ENCODE measurements around the gene SCFD2.

The SCFD2 gene

DNA sequence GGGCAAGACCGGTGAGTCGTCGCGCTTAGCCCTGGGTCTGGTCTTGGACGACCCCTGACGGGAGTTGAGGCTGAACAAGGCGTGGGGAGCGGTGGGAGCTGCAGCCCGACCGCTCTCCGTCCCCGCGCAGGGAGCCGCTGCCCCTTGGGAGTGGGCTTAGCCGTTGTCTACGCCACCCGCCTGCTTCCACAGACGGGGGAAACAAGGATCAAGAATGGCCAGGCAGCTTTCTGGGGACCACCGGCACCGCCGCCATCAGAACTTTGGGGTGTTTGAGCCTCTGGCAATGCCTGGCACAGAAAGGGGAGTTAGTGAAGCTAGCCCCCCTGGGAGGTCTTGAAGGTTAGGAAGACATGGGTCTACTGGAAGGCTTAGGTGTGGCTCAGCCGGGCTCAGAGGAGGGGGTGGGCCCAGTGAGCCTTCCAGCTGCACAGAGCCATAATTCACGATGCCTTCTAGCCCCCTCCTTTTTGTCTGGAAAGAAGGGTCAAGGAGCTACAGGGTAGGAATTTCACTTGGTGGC is 503.2 kb downstream of the SCFD2 start:
- H3K9ac ChIP-seq (ENCODE audit: low read depth, low read length): no peak overlapping the region
- H3K4me3 ChIP-seq (ENCODE audit: low read length): peak overlapping the region; percentile 87
- peaks cover 7% of the 10 kb centered on the region for H3K9me3 ChIP-seq (replicated peaks; ENCODE audit: low read length)
- peaks cover 27% of the 10 kb centered on the region for H3K27me3 ChIP-seq (ENCODE audit: control insufficient read depth, insufficient read depth, low read length)
- peaks cover 11% of the 10 kb centered on the region for H3K4me1 ChIP-seq (ENCODE audit: control insufficient read depth, insufficient read depth, low read length)
- H3K4me2 ChIP-seq (ENCODE audit: low read length): peak overlapping the region; percentile 98
- H3K36me3 ChIP-seq (ENCODE audit: insufficient read depth, low read length): no peaks in the 10 kb centered on the region

- Histone ChIP-seq H3K4me1 (ENCODE audit: control insufficient read depth, insufficient read depth, low read length) (peaks cover 11% of the 10 kb centered on the region), H3K36me3 (ENCODE audit: insufficient read depth, low read length) (no peaks in the 10 kb centered on the region), H3K4me2 (ENCODE audit: low read length) (peak within 1 kb of the TSS; percentile 98), H3K27me3 (ENCODE audit: control insufficient read depth, insufficient read depth, low read length) (peaks cover 27% of the 10 kb centered on the region), H3K4me3 (ENCODE audit: low read length) (peak within 1 kb of the TSS; percentile 87), H3K9ac (ENCODE audit: low read depth, low read length) (peak within 1 kb of the TSS; percentile 66), H3K9me3 (replicated peaks; ENCODE audit: low read length) (peaks cover 7% of the 10 kb centered on the region)
Observed at GRCh38 chr4:52861879-52862616, 503.8 kb downstream of the SCFD2 start, which contains the start of gene RASL11B. TSS of gene RASL11B (plus strand) at chr4:52862317. CDS start at chr4:52862508, 191 bp downstream.

GRCh38 chr4:52861171-52861823 is 504.6 kb downstream of the SCFD2 start:
- Histone ChIP-seq H3K9me3 (replicated peaks; ENCODE audit: low read length) (peaks cover 7% of the 10 kb centered on the region), H3K36me3 (ENCODE audit: insufficient read depth, low read length) (no peaks in the 10 kb centered on the region), H3K9ac (ENCODE audit: low read depth, low read length) (peak overlapping the region; percentile 66), H3K4me1 (ENCODE audit: control insufficient read depth, insufficient read depth, low read length) (peaks cover 11% of the 10 kb centered on the region), H3K4me3 (ENCODE audit: low read length) (peak overlapping the region; percentile 87), H3K27me3 (ENCODE audit: control insufficient read depth, insufficient read depth, low read length) (peaks cover 27% of the 10 kb centered on the region), H3K4me2 (ENCODE audit: low read length) (peak overlapping the region; percentile 98)

DNA sequence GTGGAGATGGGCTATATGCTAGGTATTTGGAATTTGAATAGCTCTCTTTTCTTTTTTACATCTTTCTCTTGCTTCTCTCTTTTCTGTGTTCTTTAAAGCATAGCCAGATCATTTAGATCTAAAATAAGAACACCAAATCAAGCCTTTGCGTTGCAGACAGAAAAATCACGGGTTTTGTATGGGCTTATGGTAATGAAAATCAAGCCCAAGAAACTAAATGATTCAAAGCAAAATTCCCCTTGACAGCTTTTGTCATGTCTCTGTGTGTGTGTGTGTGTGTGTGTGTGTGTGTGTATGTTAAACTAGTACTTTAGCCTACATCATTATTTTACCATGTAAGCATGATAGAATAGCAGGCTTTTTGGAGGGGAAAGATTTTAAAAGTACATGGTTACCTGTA is 505.5 kb downstream of the SCFD2 start:
- peaks cover 7% of the 10 kb centered on the region for H3K9me3 ChIP-seq (replicated peaks; ENCODE audit: low read length)
- H3K4me1 ChIP-seq (ENCODE audit: control insufficient read depth, insufficient read depth, low read length): peaks cover 11% of the 10 kb centered on the region
- peaks cover 27% of the 10 kb centered on the region for H3K27me3 ChIP-seq (ENCODE audit: control insufficient read depth, insufficient read depth, low read length)
- H3K9ac ChIP-seq (ENCODE audit: low read depth, low read length): no peak overlapping the region
- no peak overlapping the region for H3K4me3 ChIP-seq (ENCODE audit: low read length)
- H3K4me2 ChIP-seq (ENCODE audit: low read length): no peak overlapping the region
- H3K36me3 ChIP-seq (ENCODE audit: insufficient read depth, low read length): no peaks in the 10 kb centered on the region

- no peak overlapping the region for H3K4me3 ChIP-seq (ENCODE audit: low read length)
- peaks cover 8% of the 10 kb centered on the region for H3K4me1 ChIP-seq (ENCODE audit: control insufficient read depth, insufficient read depth, low read length)
- H3K9me3 ChIP-seq (replicated peaks; ENCODE audit: low read length): peaks cover 7% of the 10 kb centered on the region
- no peak overlapping the region for H3K4me2 ChIP-seq (ENCODE audit: low read length)
- H3K27me3 ChIP-seq (ENCODE audit: control insufficient read depth, insufficient read depth, low read length): peaks cover 22% of the 10 kb centered on the region
- no peak overlapping the region for H3K9ac ChIP-seq (ENCODE audit: low read depth, low read length)
- no peaks in the 10 kb centered on the region for H3K36me3 ChIP-seq (ENCODE audit: insufficient read depth, low read length)
Observed at GRCh38 chr4:52856801-52857200, 509.1 kb downstream of the SCFD2 start.

GRCh38 chr4:52853351-52853750 is 512.5 kb downstream of the SCFD2 start:
- H3K4me3 ChIP-seq (ENCODE audit: low read length): no peak overlapping the region
- no peak overlapping the region for H3K4me2 ChIP-seq (ENCODE audit: low read length)
- H3K9me3 ChIP-seq (replicated peaks; ENCODE audit: low read length): peaks cover 6% of the 10 kb centered on the region
- no peaks in the 10 kb centered on the region for H3K27me3 ChIP-seq (ENCODE audit: control insufficient read depth, insufficient read depth, low read length)
- no peak overlapping the region for H3K9ac ChIP-seq (ENCODE audit: low read depth, low read length)
- H3K4me1 ChIP-seq (ENCODE audit: control insufficient read depth, insufficient read depth, low read length): peaks cover 4% of the 10 kb centered on the region
- H3K36me3 ChIP-seq (ENCODE audit: insufficient read depth, low read length): no peaks in the 10 kb centered on the region

DNA sequence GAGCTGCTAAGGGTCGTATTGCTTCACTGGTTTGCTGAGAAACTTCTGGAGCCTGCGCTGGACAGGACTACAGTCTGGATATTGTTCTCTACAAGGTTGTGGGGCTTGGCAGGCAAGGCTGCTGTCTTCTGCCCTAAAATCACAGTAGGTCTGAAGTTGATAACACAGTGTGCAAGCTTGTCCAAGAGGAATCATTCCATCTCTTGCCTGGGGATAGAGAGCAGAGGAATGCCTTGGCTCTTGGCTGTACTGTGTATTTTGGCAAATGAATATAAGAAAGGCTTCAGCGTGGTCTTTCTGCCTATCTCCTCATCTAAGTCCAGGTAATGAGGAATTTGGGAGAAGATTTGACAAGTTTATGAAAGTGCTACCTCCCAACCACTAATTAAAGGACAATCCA is 513.1 kb downstream of the SCFD2 start:
- Histone ChIP-seq H3K9ac (ENCODE audit: low read depth, low read length) (no peak overlapping the region), H3K36me3 (ENCODE audit: insufficient read depth, low read length) (no peaks in the 10 kb centered on the region)

DNA sequence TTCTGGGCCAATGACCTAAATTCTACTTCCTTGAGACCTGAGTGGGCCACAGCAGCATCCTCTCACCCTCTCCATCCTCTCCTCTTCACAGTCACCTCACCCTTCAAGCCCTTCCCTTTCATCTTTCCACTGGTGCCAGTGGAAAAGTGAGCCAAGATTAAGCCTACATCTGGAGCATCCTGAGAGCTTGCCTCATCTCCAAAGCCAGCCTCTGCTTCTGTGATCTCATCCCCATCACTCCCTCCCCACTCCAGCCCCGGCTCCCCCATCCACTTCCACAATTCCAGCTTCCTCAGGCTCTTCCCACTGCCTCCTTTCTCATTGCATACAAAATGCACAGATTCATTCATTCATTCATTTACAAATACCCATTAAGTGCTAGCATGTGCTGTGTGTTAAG is 513.8 kb downstream of the SCFD2 start:
- Histone ChIP-seq H3K9me3 (replicated peaks; ENCODE audit: low read length) (no peaks in the 10 kb centered on the region), H3K27me3 (ENCODE audit: control insufficient read depth, insufficient read depth, low read length) (no peaks in the 10 kb centered on the region), H3K4me1 (ENCODE audit: control insufficient read depth, insufficient read depth, low read length) (peaks cover 4% of the 10 kb centered on the region), H3K9ac (ENCODE audit: low read depth, low read length) (no peak overlapping the region), H3K4me3 (ENCODE audit: low read length) (no peak overlapping the region), H3K36me3 (ENCODE audit: insufficient read depth, low read length) (no peaks in the 10 kb centered on the region), H3K4me2 (ENCODE audit: low read length) (no peak overlapping the region)

More for the DNA sequence above, 513.1 kb downstream of the SCFD2 start:
- no peaks in the 10 kb centered on the region for H3K27me3 ChIP-seq (ENCODE audit: control insufficient read depth, insufficient read depth, low read length)
- H3K4me2 ChIP-seq (ENCODE audit: low read length): no peak overlapping the region
- no peaks in the 10 kb centered on the region for H3K9me3 ChIP-seq (replicated peaks; ENCODE audit: low read length)
- peaks cover 4% of the 10 kb centered on the region for H3K4me1 ChIP-seq (ENCODE audit: control insufficient read depth, insufficient read depth, low read length)
- no peak overlapping the region for H3K4me3 ChIP-seq (ENCODE audit: low read length)

GRCh38 chr4:52850406-52851124 is 515.3 kb downstream of the SCFD2 start:
- Histone ChIP-seq H3K27me3 (ENCODE audit: control insufficient read depth, insufficient read depth, low read length) (no peaks in the 10 kb centered on the region), H3K4me1 (ENCODE audit: control insufficient read depth, insufficient read depth, low read length) (peaks cover 4% of the 10 kb centered on the region), H3K9me3 (replicated peaks; ENCODE audit: low read length) (no peaks in the 10 kb centered on the region), H3K4me3 (ENCODE audit: low read length) (no peak overlapping the region), H3K36me3 (ENCODE audit: insufficient read depth, low read length) (no peaks in the 10 kb centered on the region), H3K4me2 (ENCODE audit: low read length) (no peak overlapping the region), H3K9ac (ENCODE audit: low read depth, low read length) (no peak overlapping the region)

DNA sequence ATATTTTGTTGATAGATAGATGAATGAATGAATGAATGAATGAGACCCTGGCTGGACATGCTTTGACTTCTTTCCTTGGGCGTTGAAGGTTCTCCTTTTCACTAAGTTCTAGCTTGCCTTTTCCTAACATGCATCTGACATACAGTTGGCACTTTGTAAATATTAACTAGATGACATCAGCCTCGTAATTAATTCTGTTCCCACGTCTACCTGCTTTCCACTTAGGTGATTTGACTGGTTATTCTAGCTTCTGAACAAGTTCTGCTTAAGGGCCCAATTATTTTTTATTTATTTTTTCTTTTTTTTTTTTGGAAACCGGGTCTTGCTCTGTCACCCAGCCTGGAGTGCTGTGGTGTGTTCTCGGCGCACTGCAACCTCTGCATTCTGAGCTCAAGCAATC is 517.6 kb downstream of the SCFD2 start:
- Histone ChIP-seq H3K9ac (ENCODE audit: low read depth, low read length) (no peak overlapping the region), H3K27me3 (ENCODE audit: control insufficient read depth, insufficient read depth, low read length) (no peaks in the 10 kb centered on the region), H3K4me3 (ENCODE audit: low read length) (no peak overlapping the region), H3K9me3 (replicated peaks; ENCODE audit: low read length) (no peaks in the 10 kb centered on the region), H3K4me2 (ENCODE audit: low read length) (no peak overlapping the region), H3K4me1 (ENCODE audit: control insufficient read depth, insufficient read depth, low read length) (peaks cover 3% of the 10 kb centered on the region), H3K36me3 (ENCODE audit: insufficient read depth, low read length) (no peaks in the 10 kb centered on the region)

DNA sequence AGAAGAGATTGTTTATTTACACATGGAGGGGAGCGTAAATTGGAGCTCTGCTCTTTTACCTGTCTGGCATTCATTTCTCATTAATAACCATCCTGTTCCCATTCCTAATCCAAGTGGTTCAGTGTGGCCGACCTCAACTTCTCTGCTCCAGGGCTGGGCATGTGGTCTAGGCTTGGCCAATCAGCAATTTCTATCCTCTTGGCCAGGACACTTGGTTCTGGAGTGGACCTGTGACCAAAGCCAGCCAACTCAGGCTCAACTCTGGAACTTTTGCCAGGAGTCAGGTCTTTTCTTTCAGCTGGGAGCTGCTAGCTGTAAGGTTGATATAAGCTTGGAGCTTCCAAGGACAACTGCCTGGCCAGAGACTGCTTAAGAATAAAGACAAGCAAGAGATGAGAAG is 519.4 kb downstream of the SCFD2 start:
- Histone ChIP-seq H3K9ac (ENCODE audit: low read depth, low read length) (no peak overlapping the region), H3K27me3 (ENCODE audit: control insufficient read depth, insufficient read depth, low read length) (no peaks in the 10 kb centered on the region), H3K4me2 (ENCODE audit: low read length) (no peak overlapping the region), H3K36me3 (ENCODE audit: insufficient read depth, low read length) (no peaks in the 10 kb centered on the region), H3K9me3 (replicated peaks; ENCODE audit: low read length) (no peaks in the 10 kb centered on the region), H3K4me3 (ENCODE audit: low read length) (no peak overlapping the region), H3K4me1 (ENCODE audit: control insufficient read depth, insufficient read depth, low read length) (no peaks in the 10 kb centered on the region)
